BLaER1 (cell line): ENCODE measurements around the gene NIBAN1.

Source experiments
- H3K27ac ChIP-seq: shearing (Covaris generic); formaldehyde crosslinking; 2 replicates; pipeline ENCODE4 v1.8.1; 2022
- H3K27me3 ChIP-seq: shearing (Covaris generic); formaldehyde crosslinking; 2 replicates; pipeline ENCODE4 v1.8.1; 2022
- H3K36me3 ChIP-seq: shearing (Covaris generic); formaldehyde crosslinking; 2 replicates; pipeline ENCODE4 v1.8.1; 2022
- H3K4me1 ChIP-seq: shearing (Covaris generic); formaldehyde crosslinking; 2 replicates; pipeline ENCODE4 v1.8.1; 2022
- H3K4me2 ChIP-seq: shearing (Covaris generic); formaldehyde crosslinking; 2 replicates; pipeline ENCODE4 v1.8.1; 2022
- H3K4me3 ChIP-seq: shearing (Covaris generic); formaldehyde crosslinking; 2 replicates; pipeline ENCODE4 v1.8.1; 2022
- H3K9ac ChIP-seq: shearing (Covaris generic); formaldehyde crosslinking; 2 replicates; pipeline ENCODE4 v1.8.1; 2022
- H3K9me3 ChIP-seq: shearing (Covaris generic); formaldehyde crosslinking; 2 replicates; pipeline ENCODE4 v1.8.1; 2022
- H4K20me1 ChIP-seq: shearing (Covaris generic); formaldehyde crosslinking; 2 replicates; pipeline ENCODE4 v1.8.1; 2022
- Cebpa-rat ChIP-seq: shearing (Covaris generic); IDR thresholded peaks from 2 replicates; pipeline ENCODE4 v1.8.1; 2022

Gene NIBAN1

GRCh38 chr1:184935920-184936798, 38.1 kb downstream of the NIBAN1 start:
- Histone ChIP-seq H3K4me3 (no peak overlapping the region), H3K4me2 (no peak overlapping the region), H3K27ac (no peak overlapping the region), H3K4me1 (no peaks in the 10 kb centered on the region), H3K36me3 (no peaks in the 10 kb centered on the region), H4K20me1 (no peaks in the 10 kb centered on the region), H3K9ac (no peak overlapping the region), H3K27me3 (no peaks in the 10 kb centered on the region), H3K9me3 (0 out of 2 replicates have a peak, but pooled peaks cover 3% of the 10 kb centered on the region)
- no peak for TF ChIP-seq Cebpa-rat

DNA sequence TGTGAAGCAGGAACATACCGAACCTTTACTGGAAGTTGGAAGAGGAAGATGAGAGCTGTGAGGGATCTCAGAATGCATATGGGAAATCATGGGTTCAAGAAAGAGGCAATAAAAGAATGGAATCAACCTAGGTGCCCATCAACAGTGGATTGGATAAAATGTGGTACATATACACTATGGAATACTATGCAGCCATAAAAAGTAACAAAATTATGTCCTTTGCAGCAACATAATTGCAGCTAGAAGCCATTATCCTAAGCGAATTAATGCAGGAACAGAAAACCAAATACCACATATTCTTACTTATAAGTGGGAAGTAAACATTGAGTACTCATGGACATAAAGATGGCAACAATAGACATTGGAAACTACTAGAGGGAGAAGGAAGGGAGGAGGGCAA, 40.4 kb downstream of the NIBAN1 start:
- no peak overlapping the region for H3K27ac ChIP-seq
- H3K9ac ChIP-seq: no peak overlapping the region
- H3K9me3 ChIP-seq: 0 out of 2 replicates have a peak, but pooled peaks cover 3% of the 10 kb centered on the region
- TF ChIP-seq Cebpa-rat: no peak
- H3K27me3 ChIP-seq: no peaks in the 10 kb centered on the region
- no peak overlapping the region for H3K4me3 ChIP-seq
- no peak overlapping the region for H3K4me2 ChIP-seq
- no peaks in the 10 kb centered on the region for H3K36me3 ChIP-seq
- no peaks in the 10 kb centered on the region for H4K20me1 ChIP-seq
- H3K4me1 ChIP-seq: no peaks in the 10 kb centered on the region

DNA sequence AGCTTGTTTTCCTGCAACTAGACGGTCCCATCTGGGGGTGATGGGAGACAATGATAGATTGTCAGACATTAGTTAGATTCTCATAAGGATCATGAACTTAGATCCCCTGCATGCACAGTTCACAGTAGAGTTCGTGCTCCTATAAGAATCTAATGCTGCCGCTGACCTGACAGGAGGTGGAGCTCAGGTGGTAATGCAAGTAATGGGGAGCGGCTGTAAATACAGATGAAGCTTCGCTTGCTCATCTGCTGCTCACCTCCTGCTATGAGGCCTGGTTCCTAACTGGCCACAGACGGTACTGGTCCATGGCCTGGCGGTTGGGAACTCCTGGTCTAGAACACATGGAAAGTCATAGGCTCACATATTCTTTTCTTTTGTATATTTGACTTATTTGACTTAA, 42.0 kb downstream of the NIBAN1 start:
- Histone ChIP-seq H3K9me3 (0 out of 2 replicates have a peak, but pooled peaks cover 3% of the 10 kb centered on the region), H3K9ac (no peak overlapping the region), H4K20me1 (no peaks in the 10 kb centered on the region), H3K4me1 (no peaks in the 10 kb centered on the region), H3K36me3 (no peaks in the 10 kb centered on the region), H3K4me3 (no peak overlapping the region), H3K27ac (no peak overlapping the region), H3K4me2 (no peak overlapping the region), H3K27me3 (no peaks in the 10 kb centered on the region)
- TF ChIP-seq Cebpa-rat: no peak

DNA sequence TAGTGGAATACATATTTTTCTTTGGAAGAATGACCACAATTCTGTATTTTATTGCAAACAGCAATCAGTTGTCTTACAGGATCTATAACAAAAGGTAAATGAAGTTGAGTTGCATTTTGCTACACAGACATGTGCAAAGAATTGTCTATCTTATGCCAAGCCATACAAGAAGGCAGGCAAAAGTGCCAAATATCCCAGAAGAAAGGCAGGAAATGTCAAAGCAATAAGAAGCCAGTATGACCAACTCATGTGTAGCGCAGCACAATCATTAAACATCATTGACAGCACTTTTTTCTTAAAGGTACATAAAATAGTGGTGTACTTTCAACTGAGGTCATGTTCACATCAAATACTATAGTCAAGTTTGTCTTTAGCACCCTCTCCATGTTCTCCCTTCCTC, 42.7 kb downstream of the NIBAN1 start:
- no peak for TF ChIP-seq Cebpa-rat
- Histone ChIP-seq H3K4me1 (no peaks in the 10 kb centered on the region), H4K20me1 (no peaks in the 10 kb centered on the region), H3K9me3 (0 out of 2 replicates have a peak, but pooled peaks cover 3% of the 10 kb centered on the region), H3K4me3 (no peak overlapping the region), H3K27me3 (no peaks in the 10 kb centered on the region), H3K4me2 (no peak overlapping the region), H3K27ac (no peak overlapping the region), H3K36me3 (no peaks in the 10 kb centered on the region), H3K9ac (no peak overlapping the region)

GRCh38 chr1:184930645-184931044, 43.7 kb downstream of the NIBAN1 start:
- H4K20me1 ChIP-seq: no peaks in the 10 kb centered on the region
- H3K36me3 ChIP-seq: no peaks in the 10 kb centered on the region
- no peak overlapping the region for H3K27ac ChIP-seq
- no peak overlapping the region for H3K4me3 ChIP-seq
- no peak for TF ChIP-seq Cebpa-rat
- no peak overlapping the region for H3K9ac ChIP-seq
- H3K4me1 ChIP-seq: no peaks in the 10 kb centered on the region
- no peaks in the 10 kb centered on the region for H3K27me3 ChIP-seq
- no peak overlapping the region for H3K4me2 ChIP-seq
- 0 out of 2 replicates have a peak, but pooled peaks cover 3% of the 10 kb centered on the region for H3K9me3 ChIP-seq

GRCh38 chr1:184930232-184930631, 44.1 kb downstream of the NIBAN1 start:
- no peaks in the 10 kb centered on the region for H3K27me3 ChIP-seq
- H3K4me3 ChIP-seq: no peak overlapping the region
- no peak overlapping the region for H3K27ac ChIP-seq
- H3K4me1 ChIP-seq: no peaks in the 10 kb centered on the region
- H3K36me3 ChIP-seq: no peaks in the 10 kb centered on the region
- 0 out of 2 replicates have a peak, but pooled peaks cover 3% of the 10 kb centered on the region for H3K9me3 ChIP-seq
- H3K4me2 ChIP-seq: no peak overlapping the region
- H4K20me1 ChIP-seq: no peaks in the 10 kb centered on the region
- no peak overlapping the region for H3K9ac ChIP-seq
- TF ChIP-seq Cebpa-rat: no peak

DNA sequence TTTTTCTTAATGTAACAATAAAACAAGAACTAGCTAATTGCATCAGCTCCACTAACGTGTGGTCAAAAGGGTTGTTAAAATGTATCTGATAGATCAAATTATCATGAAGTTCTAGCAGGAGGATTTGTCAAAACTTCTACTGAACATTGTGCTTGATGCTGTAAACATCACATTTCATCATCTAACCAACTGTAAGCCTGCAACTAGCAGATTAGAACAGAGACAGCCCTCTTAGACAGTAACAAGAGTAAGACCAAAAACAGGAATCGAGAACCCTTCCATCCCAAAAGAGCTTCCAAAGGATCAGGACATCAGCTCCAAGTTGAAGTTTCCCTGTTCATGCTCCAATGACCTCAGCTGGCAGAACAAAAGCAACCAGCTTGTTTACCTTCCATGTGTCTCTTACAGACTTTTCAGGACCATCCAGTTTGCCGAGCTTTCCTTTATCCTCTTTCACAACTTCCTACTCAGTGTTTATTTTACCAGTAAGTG, 44.6 kb downstream of the NIBAN1 start:
- no peak for TF ChIP-seq Cebpa-rat
- Histone ChIP-seq H3K27ac (no peak overlapping the region), H3K9ac (no peak overlapping the region), H3K4me1 (no peaks in the 10 kb centered on the region), H3K27me3 (no peaks in the 10 kb centered on the region), H4K20me1 (no peaks in the 10 kb centered on the region), H3K9me3 (0 out of 2 replicates have a peak, but pooled peaks cover 3% of the 10 kb centered on the region), H3K36me3 (no peaks in the 10 kb centered on the region), H3K4me2 (no peak overlapping the region), H3K4me3 (no peak overlapping the region)

GRCh38 chr1:184928394-184928793, 45.9 kb downstream of the NIBAN1 start:
- H3K27ac ChIP-seq: no peak overlapping the region
- no peak for TF ChIP-seq Cebpa-rat
- H3K4me3 ChIP-seq: no peak overlapping the region
- no peak overlapping the region for H3K9ac ChIP-seq
- no peaks in the 10 kb centered on the region for H3K9me3 ChIP-seq
- H3K4me1 ChIP-seq: no peaks in the 10 kb centered on the region
- no peaks in the 10 kb centered on the region for H3K27me3 ChIP-seq
- H3K4me2 ChIP-seq: no peak overlapping the region
- no peaks in the 10 kb centered on the region for H3K36me3 ChIP-seq
- no peaks in the 10 kb centered on the region for H4K20me1 ChIP-seq
